SIG-M5 treated with dmso at 0.1 percent for 504 hours (cell line): ENCODE results near the gene LRRC8B.

Source experiments
- DNase-seq: peaks from one replicate; lab custom pipeline; 2025; ENCODE audit not compliant: unreplicated experiment; lab: John Stamatoyannopoulos, UW

LRRC8B gene

DNA sequence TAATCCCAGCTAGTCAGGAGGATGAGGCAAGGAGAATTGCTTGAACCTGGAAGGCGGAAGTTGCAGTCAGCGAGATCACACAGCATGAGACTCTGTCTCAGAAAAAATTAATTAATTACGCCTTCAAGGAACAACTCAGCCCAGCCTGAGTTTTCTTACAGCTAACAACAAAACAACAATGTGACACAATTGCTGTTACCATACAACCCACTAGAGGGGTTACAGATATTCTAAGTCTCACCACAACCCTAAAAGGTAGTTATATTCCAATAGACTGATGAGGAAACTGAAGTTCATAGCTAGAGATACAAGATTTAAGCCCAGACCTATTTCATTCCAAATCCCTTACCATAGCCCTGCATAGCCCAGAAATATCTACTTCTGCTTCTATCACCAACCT lies 105.4 kb downstream of the LRRC8B start:
- DNase-seq, result no peak

DNA sequence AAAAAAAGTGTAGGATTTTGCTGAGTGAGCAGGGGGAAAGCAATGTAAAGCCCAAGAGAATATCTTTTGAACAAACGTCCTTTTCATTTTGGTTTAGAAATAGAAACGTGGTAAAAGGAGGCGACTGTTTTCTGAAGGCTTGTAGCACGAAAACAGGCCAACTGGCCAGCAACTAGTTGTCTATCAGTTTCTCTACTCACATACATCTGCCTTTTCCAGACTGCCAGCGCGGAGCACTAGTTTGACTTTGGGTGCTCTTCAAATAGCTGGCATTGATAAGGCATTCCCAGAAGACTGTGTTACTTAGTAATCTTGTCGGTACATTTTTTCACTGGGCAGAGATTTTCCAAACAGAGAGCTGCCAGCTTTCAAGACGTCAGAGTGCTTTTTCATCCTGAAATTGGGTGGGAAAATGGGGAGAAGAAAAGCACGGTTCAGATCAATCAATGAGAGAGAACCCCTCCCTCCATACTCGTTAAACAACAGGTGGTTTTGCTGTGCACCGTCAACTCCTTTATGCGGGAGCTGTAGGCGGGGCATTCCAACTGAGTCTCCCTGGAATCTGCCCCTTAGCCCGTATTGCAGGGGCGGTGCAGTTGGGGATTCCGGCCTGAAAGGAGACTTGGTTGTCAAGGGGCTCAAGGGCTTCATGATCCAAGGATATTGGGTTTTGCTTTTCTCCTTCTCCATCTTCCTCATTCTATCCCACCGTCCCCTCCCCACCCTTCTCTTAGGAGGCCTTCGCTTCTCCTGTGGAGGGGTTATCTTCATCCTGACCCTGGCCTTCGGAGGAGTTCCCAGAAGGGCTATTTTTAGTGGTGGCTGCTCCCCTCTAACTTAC lies 107.4 kb downstream of the LRRC8B start:
- no peak for DNase-seq

DNA sequence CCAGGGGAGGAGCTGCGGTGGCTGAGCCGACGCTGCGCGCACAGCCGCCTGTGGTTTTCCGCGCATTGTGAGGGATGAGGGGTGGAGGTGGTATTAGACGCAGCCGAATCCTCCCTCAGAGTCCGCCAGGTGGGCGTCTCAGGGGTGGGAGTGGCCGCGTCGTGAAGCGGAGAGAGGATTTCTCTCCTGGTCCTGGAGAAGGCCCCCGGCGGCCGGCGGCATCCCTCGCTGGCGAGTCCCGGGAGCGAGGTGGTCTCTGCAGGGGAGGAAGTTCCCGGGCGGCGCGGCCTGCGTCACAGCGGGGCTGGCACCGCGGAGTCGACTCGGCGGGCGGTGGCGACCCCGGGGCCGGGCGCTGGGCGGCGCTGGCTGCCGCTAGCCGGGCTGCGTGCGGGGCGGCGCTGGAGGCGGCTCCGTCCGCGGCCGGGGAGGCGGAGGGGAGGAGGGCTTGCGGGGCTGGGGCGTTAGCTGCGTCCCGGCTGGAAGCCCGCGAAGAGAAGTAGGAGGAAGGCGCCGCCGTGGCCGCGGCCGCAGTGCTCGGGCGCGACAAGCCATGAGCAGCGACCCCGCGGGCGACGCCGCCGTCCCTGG lies 108.1 kb downstream of the LRRC8B start, which contains the start of gene LRRC8C:
TSS of gene LRRC8C (plus strand) at position 464 of the 591 bp plus-strand sequence. CDS start 53,354 bp downstream, outside the sequence.
- DNase-seq, result peak; percentile 75

DNA sequence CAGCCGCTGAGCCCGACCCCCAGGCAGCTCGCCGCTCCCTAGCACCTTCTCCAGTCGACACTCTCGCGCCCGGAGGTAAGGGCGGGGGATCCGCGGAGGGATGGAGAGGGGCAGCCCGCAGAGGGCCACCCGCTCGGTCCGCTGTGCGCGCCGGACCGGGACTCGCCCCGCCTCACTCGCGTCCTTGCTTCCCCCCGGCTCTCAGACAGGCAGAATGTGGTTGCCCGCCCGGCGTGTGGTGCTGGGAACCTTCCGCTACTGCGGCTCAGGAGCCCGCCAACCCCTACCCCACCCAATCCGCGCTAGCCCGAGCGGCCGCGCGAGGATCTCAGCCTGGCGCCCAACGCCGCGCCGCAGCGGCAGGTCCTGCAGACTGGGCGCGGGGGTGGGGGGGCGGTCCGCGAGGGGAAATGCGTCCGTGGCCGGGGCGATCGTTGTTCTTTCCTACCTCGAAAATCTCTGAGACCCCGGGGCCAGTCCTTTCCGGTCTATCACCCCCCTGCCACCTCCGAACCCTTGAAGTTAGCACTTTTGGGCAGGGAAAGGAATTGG lies 108.7 kb downstream of the LRRC8B start:
- DNase-seq, result peak; percentile 42

DNA sequence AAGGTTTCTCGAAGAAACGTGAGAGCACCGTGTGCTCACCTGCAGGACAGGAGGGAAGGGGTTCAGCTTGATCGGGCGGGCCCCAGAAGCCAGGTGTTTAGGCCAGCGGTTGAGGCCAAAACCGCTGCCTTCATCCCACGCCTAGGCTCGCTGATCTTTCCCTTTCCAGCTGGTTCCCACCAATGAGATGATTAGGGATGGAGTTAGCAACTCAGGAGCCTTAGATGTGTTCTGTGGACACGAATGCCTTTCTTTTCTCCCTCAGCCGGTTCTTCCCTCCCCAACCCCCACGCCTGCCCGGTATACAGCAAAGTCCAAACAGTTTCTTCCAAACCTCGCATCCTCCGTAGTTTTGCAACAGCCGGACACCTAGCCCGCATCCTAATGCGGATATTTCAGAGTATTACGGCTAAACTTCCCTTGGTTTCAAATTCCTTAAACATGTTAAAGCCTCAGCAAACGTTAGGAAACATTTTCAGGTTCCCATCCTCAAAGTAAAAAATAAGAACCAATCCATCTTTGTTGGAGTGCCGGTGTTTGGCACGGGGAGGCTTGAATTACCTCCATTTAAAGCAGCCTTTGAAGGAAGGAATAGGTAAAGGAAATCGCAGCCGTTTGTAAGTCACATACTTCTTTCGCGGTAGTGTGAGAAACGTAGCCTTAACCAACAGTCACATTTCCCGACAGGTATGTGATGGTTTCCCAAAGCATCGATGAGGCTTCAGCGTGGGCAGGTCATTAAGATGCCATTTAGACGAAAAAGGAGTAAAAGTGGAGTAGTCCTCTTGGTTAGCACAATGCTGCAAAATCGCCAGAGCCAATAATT lies 109.4 kb downstream of the LRRC8B start:
- DNase-seq, result peak; percentile 5

DNA sequence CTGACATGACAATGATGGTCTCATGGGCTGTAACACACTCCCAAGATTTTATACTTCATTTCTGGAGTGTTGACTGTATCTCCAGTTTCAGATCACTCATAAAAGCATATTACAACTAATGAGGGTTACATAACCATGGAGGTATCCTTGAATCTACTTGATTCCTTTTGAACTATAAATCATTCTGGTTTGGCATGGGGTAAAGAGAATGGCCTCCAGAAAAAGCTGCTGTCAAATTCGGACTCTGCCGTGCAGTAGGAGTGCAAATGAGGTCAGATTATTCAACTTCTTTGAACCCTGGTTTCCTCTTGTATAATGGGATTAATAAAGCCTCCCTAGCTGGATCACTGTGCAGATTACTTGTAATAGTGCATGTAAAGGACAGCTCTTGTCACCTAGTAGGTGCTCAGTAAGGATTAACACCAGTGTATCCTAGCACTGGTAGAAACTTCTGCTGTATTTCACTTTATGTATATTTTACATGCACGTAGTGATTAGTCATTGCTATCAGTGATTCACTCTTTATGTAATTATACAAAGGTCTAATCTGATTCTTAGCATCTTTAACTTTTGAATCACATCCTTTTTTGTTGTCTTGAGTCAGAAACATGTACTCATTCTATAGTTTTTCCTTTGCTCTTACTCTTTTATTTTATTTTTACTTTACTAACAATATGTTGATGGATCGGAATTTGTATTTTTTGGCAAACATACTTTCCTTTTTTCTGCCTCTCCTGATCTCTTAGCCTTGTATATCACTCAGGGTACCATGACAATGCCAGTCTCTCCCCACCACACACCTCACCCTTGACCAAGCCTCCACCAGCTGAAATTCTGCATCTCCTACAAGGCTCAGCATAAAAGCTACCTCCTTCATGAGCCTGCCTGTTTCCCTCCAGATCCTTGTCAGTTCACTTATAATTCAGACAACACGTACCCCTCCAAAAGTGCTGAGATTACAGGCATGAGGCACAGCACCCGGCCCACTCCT lies 111.5 kb downstream of the LRRC8B start:
- DNase-seq, result no peak

DNA sequence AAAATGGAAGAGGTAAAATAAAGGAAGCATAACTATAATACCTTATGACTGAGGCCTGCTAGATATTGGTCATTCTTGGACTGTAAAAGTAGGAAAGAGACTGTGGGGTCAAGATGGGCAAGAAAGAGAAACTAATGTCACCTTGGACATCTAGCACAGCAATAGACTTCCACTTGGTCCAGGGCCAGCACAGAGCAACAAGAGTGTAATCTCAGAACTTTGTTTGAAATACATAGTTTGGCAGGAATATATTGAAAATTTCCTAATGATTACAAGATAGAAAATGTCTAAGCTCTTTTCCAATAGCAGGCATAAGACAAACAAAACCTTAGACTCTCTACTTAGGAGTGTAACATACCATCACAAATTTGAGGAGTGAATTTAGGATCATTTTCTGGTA lies 112.9 kb downstream of the LRRC8B start:
- no peak for DNase-seq

DNA sequence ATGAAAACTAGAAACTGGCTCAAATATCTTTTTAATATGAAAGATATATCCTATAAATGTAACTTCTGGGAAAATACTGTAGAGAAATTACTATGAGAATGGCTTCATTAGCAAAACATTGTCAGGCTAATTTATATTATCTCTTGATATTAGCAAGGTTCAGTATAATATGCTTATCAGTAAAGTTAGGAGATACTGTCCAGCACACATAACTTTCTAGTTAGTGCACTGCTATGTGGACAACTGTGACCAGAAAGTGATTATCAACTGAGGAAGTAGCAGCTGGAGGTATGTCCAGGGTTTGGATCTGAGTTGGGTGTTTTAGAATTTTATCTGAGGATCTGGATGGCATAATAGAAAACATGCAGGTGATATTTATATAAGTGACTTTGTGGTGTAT lies 115.8 kb downstream of the LRRC8B start:
- DNase-seq, result no peak

DNA sequence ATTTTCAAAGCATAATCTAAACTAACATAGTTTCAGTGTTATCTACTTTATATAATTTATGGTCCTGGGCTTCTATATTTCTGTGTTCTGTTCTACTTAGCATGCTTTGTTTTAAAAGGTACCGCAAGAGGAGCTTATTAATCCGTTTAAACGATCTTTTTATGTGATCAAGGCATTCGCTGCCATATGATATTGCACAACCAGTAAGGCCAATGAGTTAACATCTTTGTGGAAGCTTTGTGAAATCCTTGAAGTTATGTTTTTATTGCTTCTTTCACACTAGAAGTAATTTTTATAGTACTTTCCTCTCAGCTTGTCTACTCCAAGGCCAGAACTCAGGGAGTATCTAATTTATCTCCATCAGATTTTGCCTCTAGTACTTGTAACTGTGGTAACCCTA lies 117.2 kb downstream of the LRRC8B start:
- peak; percentile 48 for DNase-seq

DNA sequence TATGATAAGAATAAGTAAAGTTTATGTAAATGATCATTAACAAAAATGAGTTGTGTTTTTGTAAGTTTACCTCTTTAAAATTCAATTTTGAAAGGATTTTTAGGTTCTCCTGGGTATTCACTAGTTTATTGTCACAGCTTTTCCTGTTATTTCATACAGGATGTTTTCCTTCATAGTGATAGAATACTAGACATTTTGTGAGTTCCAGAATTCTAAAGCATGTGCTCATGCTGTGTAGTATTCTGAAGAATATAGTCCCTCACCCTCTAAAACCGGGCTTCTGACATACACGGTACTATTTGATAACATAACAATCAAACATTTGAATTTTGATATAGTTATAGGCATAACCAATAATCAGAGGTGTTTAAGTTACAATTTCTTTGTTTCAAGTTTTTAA lies 118.9 kb downstream of the LRRC8B start:
- DNase-seq, result no peak

DNA sequence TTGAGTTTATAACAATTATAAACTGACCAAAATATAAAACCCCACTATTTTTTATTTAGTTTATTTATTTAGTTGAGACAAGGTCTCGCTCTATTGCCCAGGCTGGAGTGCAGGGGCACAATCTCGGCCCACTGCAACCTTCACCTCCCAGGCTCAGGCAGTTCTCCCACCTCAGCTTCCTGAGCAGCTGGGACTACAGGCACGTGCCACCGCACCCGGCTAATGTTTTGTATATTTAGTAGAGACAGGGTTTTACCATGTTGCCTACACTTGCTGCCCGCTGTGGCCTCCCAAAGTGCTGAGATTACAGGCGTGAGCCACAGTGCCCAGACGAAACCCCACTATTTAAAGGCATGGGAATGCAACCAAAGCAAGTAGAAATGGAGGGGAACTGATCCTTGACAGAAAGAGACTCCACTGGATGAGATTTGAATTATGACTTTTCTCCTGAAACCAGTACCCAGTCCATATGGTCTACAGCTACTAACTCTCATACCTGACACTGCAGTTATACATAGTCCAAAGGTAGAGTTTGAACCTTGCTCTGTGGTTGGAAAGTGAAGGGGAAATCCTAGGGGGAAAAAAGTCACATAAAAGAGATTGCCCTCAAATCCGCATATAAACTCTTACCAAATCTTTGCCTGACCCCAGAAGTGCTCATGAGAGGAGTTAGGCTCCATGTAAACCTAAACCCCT lies 119.6 kb downstream of the LRRC8B start:
- DNase-seq, result no peak

DNA sequence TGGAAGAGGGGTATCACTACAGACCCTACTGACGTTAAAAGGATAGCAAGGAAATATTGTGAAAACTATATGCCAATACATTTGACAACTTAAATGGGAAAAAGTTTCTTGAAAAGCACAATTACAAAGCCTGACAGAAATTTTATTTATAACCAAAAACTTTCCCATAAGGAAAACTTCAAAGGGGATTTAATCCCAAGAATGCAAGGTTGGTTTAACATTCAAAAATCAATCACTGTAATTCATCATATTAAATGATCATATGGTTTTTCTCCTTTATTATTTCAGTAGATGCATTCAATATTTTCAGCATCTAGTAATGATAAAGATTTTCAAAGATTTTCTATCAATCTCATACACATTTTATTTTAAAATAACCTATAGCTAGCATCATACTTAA lies 121.6 kb downstream of the LRRC8B start:
- DNase-seq, result no peak
